B cell (primary cell): ENCODE data around the gene ARHGAP9. TPM values are rescaled to one million over a fixed set of nuclear protein-coding genes. Genes with fewer than 3 reads are reported as not detected.

Experiments
- ATAC-seq: fragments of 200-7000 bp; cut with Tn5 transposase; one replicate; pipeline ENCODE4 v1.10.0; 2021; ENCODE audit warnings: low read depth, mild to moderate bottlenecking, moderate number of reproducible peaks, moderate library complexity
- CTCF ChIA-PET: fragments of 350-600 bp; sonication (Branson Sonifier 250); formaldehyde crosslinking; loops from one replicate; lab custom pipeline; 2021; ENCODE audit warnings: antibody characterized with exemption, inconsistent platforms; lab: Charles Lee
- POLR2A ChIA-PET: fragments of 350-600 bp; sonication (Branson Sonifier 250); formaldehyde crosslinking; loops from one replicate; lab custom pipeline; 2021; ENCODE audit warnings: antibody characterized with exemption; lab: Charles Lee
- DNase-seq: peaks from one replicate; pipeline ENCODE4 v3.0.0; 2013
- H2AFZ ChIP-seq: 2 replicates; pipeline ENCODE4 v1.6.1; 2012; ENCODE audit warnings: mild to moderate bottlenecking, low read depth, low read length; ENCODE audit not compliant: insufficient read depth, poor library complexity, severe bottlenecking
- H3K27ac ChIP-seq, 2 donors: 1 replicate in 1 of 2; 2 replicates in 1 of 2; pipeline ENCODE4 v1.5.1; 2012 to 2013; ENCODE audit warnings: low read length in 2 of 2, mild to moderate bottlenecking in 2 of 2, moderate library complexity in 1 of 2
- H3K27me3 ChIP-seq, 4 experiments: fragments of 200-600 bp in 1 of 4; sonication (generic) in 1 of 4; replicated peaks in 1 of 4; 1 replicate in 2 of 4; 2 replicates in 2 of 4; pipeline versions ENCODE4 v1.6.1 to v1.7.0; 2013 to 2016; ENCODE audit warnings: low read length in 3 of 4, mild to moderate bottlenecking in 2 of 4, mixed read lengths in 1 of 4, moderate library complexity in 1 of 4; ENCODE audit not compliant: insufficient read depth in 4 of 4, control insufficient read depth in 3 of 4; ENCODE audit errors: control extremely low read depth in 1 of 4
- H3K36me3 ChIP-seq, 2 experiments: replicated peaks in 1 of 2; 1 replicate in 1 of 2; 2 replicates in 1 of 2; pipeline versions ENCODE4 v1.6.1 to v1.7.1; 2013; ENCODE audit warnings: low read length in 1 of 2; ENCODE audit not compliant: insufficient read depth in 2 of 2, control insufficient read depth in 1 of 2; ENCODE audit errors: control extremely low read depth in 1 of 2, extremely low read depth in 1 of 2
- H3K4me1 ChIP-seq, 2 donors: fragments of 200-600 bp in 1 of 2; sonication (generic) in 1 of 2; 1 replicate in 1 of 2; 2 replicates in 1 of 2; pipeline versions ENCODE4 v1.5.1 to v1.6.1; 2013 to 2017; ENCODE audit warnings: low read length in 2 of 2; ENCODE audit not compliant: control insufficient read depth in 2 of 2, insufficient read depth in 2 of 2
- H3K4me2 ChIP-seq: replicated peaks from 2 replicates; pipeline ENCODE3; 2012; ENCODE audit warnings: mild to moderate bottlenecking, low read depth, low read length; ENCODE audit not compliant: poor library complexity, severe bottlenecking
- H3K4me3 ChIP-seq, 5 experiments: fragments of 200-600 bp in 1 of 5; sonication (generic) in 1 of 5; 1 replicate in 3 of 5; 2 replicates in 2 of 5; pipeline versions ENCODE4 v1.5.1 to v1.7.0; 2011 to 2016; ENCODE audit warnings: low read length in 4 of 5, mild to moderate bottlenecking in 4 of 5, low read depth in 2 of 5, control low read depth in 1 of 5, moderate library complexity in 1 of 5; ENCODE audit not compliant: insufficient read depth in 1 of 5; ENCODE audit errors: control extremely low read depth in 1 of 5, extremely low read depth in 1 of 5
- H3K79me2 ChIP-seq: fragments of 200-600 bp; sonication (generic); one replicate; pipeline ENCODE4 v1.6.0; 2016; ENCODE audit warnings: low read length; ENCODE audit not compliant: control insufficient read depth, insufficient read depth
- H3K9ac ChIP-seq: fragments of 200-600 bp; sonication (generic); 2 replicates; pipeline ENCODE4 v1.6.1; 2017; ENCODE audit warnings: mild to moderate bottlenecking, low read length, moderate library complexity
- H3K9me3 ChIP-seq, 3 donors: one replicate each; pipeline versions ENCODE4 v1.6.1 to v1.7.1; 2013; ENCODE audit warnings: low read length in 2 of 3; ENCODE audit not compliant: control insufficient read depth in 2 of 3, insufficient read depth in 1 of 3; ENCODE audit errors: control extremely low read depth in 1 of 3
- H4K20me1 ChIP-seq: 2 replicates; pipeline ENCODE4 v1.6.0; 2012; ENCODE audit warnings: mild to moderate bottlenecking, low read length; ENCODE audit not compliant: insufficient read depth, control insufficient read depth, poor library complexity, severe bottlenecking
- H3K27ac Mint-ChIP-seq: one replicate; pipeline ENCODE4 v1.8.0; 2021; ENCODE audit warnings: mixed read lengths
- H3K27me3 Mint-ChIP-seq: one replicate; pipeline ENCODE4 v1.8.0; 2021; ENCODE audit warnings: mixed read lengths
- H3K4me1 Mint-ChIP-seq: one replicate; pipeline ENCODE4 v1.8.0; 2021; ENCODE audit warnings: mixed read lengths
- H3K4me3 Mint-ChIP-seq: one replicate; pipeline ENCODE4 v1.8.0; 2021; ENCODE audit warnings: mixed read lengths
- H3K9me3 Mint-ChIP-seq: one replicate; pipeline ENCODE4 v1.8.0; 2022; ENCODE audit warnings: mixed read lengths; ENCODE audit not compliant: insufficient read depth
- CTCF ChIP-seq: fragments of 200-600 bp; IDR thresholded peaks from one replicate; pipeline ENCODE4 v1.8.0; 2022; ENCODE audit warnings: antibody characterized with exemption, mild to moderate bottlenecking
- EZH2 ChIP-seq: IDR thresholded peaks from 2 replicates; pipeline ENCODE4 v1.6.1; 2012; ENCODE audit warnings: borderline replicate concordance, low read depth, mild to moderate bottlenecking, moderate library complexity, low read length; ENCODE audit not compliant: insufficient read depth, poor library complexity, severe bottlenecking
- WGBS: methylation state at CpG from one replicate; pipeline ENCODE4 v1.1.5; 2013; ENCODE audit warnings: missing lambda C conversion rate; ENCODE audit not compliant: insufficient coverage; 5-methylcytosine and 5-hydroxymethylcytosine counted together
- intact Hi-C: fragments of 100-400 bp; cut with micrococcal nuclease; formaldehyde crosslinking; loops from one replicate; pipeline ENCODE4 v1.10.0; 2022
- polyA minus RNA-seq: library from RNA; depleted of rRNA, polyadenylated mRNA; stranded (reverse); fragments of >200 nt; gene quantifications from 2 replicates; pipeline ENCODE4 v1.2.3, GENCODE V29; 2012
- polyA plus RNA-seq: library from polyadenylated mRNA; depleted of rRNA; stranded (reverse); fragments of >200 nt; gene quantifications from 2 replicates; pipeline ENCODE4 v1.2.3, GENCODE V29; 2012
- total RNA-seq, 2 donors: library from RNA; stranded (reverse); fragments of 120-200 nt in 1 of 2; gene quantifications; 1 replicate in 1 of 2; 2 replicates in 1 of 2; pipeline versions ENCODE4 v1.2.3 to v1.2.4, GENCODE V29; 2013 to 2022

ARHGAP9 gene
- total RNA-seq, result 154 and 161 TPM in 2 replicates
- total RNA-seq (2013), result 177 TPM
- 320 and 390 TPM in 2 replicates for polyA plus RNA-seq
- 149 and 203 TPM in 2 replicates for polyA minus RNA-seq

- Mint-ChIP-seq H3K9me3 (no peaks in the 10 kb centered on the region), H3K27ac (peak within 1 kb of the TSS; percentile 98), H3K27me3 (no peaks in the 10 kb centered on the region), H3K4me3 (peak within 1 kb of the TSS; percentile 99), H3K4me1 (peaks cover 75% of the 10 kb centered on the region)
- ATAC-seq, result peak; percentile 52
- ChIA-PET POLR2A (interaction anchor here (0.7 to 5.3 kb wide), 8 partner anchors 9 to 368 kb away, joined by 3 to 39 read pairs (median 4); partner anchors contain the start of genes DDIT3, GLI1, MARS1 and STAT6), CTCF (interaction anchor here (1.0 to 10.4 kb wide), 2 partner anchors 19 to 142 kb away, joined by 3 to 166 read pairs; partner anchors contain the start of gene GLI1)
- Histone ChIP-seq H3K9ac (peak within 1 kb of the TSS; percentile 88), H3K9me3 (no peaks in the 10 kb centered on the region), H3K36me3 (peaks cover 0 to 7% of the 10 kb centered on the region in 2 experiments), H4K20me1 (peaks cover 6% of the 10 kb centered on the region), H2AFZ (peak within 1 kb of the TSS; percentile 79), H3K27me3 (no peaks in the 10 kb centered on the region), H3K27ac (peak within 1 kb of the TSS; percentile 91 to 99), H3K4me3 (peak within 1 kb of the TSS; percentile 74 to 90 (median 82)), H3K4me2 (peak within 1 kb of the TSS; percentile 95), H3K79me2 (peaks cover 73% of the 10 kb centered on the region), H3K4me1 (peaks cover 62 to 80% of the 10 kb centered on the region in 2 donors)
- WGBS, result 30% methylated on average over 3 of the region's 6 CpGs
- intact Hi-C loops, result loop anchor here (1.0 to 10.0 kb wide), 4 partner anchors 8 to 275 kb away; partner anchors contain the start of genes CDK4, MARCHF9 and MBD6
- DNase-seq, result peak; percentile 81
- TF ChIP-seq EZH2 (no peak), CTCF (no peak)
Observed at GRCh38 chr12:57479376-57480115, at the start of gene ARHGAP9. TSS of gene ARHGAP9 (minus strand) at chr12:57479866. CDS start at chr12:57479406, 460 bp downstream.
